PC-3 (cell line): ENCODE data around the gene RAI1. TPM values are rescaled to one million over a fixed set of nuclear protein-coding genes. Genes with fewer than 3 reads are reported as not detected.

ENCODE experiments used
- ATAC-seq: fragments of 200-7000 bp; cut with Tn5 transposase; 2 replicates; pipeline ENCODE4 v1.9.1; 2020; ENCODE audit warnings: mild to moderate bottlenecking, moderate library complexity
- BruUV-seq: library from RNA; stranded (reverse); fragments of 400-500 nt; replicated peaks from 2 replicates; lab custom pipeline; 2021; lab: Mats Ljungman, UMichigan
- CTCF ChIA-PET: fragments of 300-600 bp; sonication (Branson Sonifier 250); formaldehyde crosslinking; loops from one replicate; lab custom pipeline; 2022; ENCODE audit warnings: antibody characterized with exemption; lab: Charles Lee
- POLR2A ChIA-PET: fragments of 300-600 bp; sonication (Branson Sonifier 250); formaldehyde crosslinking; loops from one replicate; lab custom pipeline; 2022; ENCODE audit warnings: antibody characterized with exemption; ENCODE audit not compliant: unreplicated experiment; lab: Charles Lee
- DNase-seq: peaks from one replicate; pipeline ENCODE4 v3.0.0-alpha.2; 2015
- H2AFZ ChIP-seq: fragments of 300-600 bp; sonication (generic); 2 replicates; pipeline ENCODE4 v1.6.0; 2016; ENCODE audit warnings: antibody characterized with exemption, low read length
- H3F3A ChIP-seq: fragments of 300-600 bp; sonication (generic); one replicate; pipeline ENCODE4 v1.6.0; 2017; ENCODE audit warnings: antibody characterized with exemption, low read length, control low read depth, mild to moderate bottlenecking; ENCODE audit not compliant: unreplicated experiment
- H3K27ac ChIP-seq: fragments of 300-600 bp; sonication (generic); 2 replicates; pipeline ENCODE4 v1.5.1; 2016; ENCODE audit warnings: mild to moderate bottlenecking, low read length
- H3K27me3 ChIP-seq: fragments of 300-600 bp; sonication (generic); 2 replicates; pipeline ENCODE4 v1.6.1; 2016; ENCODE audit warnings: low read length, mixed read lengths
- H3K36me3 ChIP-seq: fragments of 300-600 bp; sonication (generic); 2 replicates; pipeline ENCODE4 v1.6.1; 2016; ENCODE audit warnings: low read depth, mixed run types, low read length, mixed read lengths
- H3K4me1 ChIP-seq: fragments of 300-600 bp; sonication (generic); 2 replicates; pipeline ENCODE4 v1.5.1; 2016; ENCODE audit warnings: low read length; ENCODE audit not compliant: insufficient read depth
- H3K4me2 ChIP-seq: fragments of 300-600 bp; sonication (generic); 2 replicates; pipeline ENCODE4 v1.6.0; 2016; ENCODE audit warnings: low read length
- H3K4me3 ChIP-seq: fragments of 300-600 bp; sonication (generic); 2 replicates; pipeline ENCODE4 v1.5.1; 2016; ENCODE audit warnings: mild to moderate bottlenecking, low read length, mixed read lengths
- H3K79me2 ChIP-seq: fragments of 300-600 bp; sonication (generic); 2 replicates; pipeline ENCODE4 v1.6.1; 2017; ENCODE audit warnings: low read length, mixed read lengths
- H3K9ac ChIP-seq: fragments of 300-600 bp; sonication (generic); 2 replicates; pipeline ENCODE4 v1.6.0; 2016; ENCODE audit warnings: mild to moderate bottlenecking, low read length
- H3K9me2 ChIP-seq: fragments of 300-600 bp; sonication (generic); replicated peaks from 2 replicates; pipeline ENCODE4 v1.6.1; 2016; ENCODE audit warnings: mixed run types, low read length, mixed read lengths
- H3K9me3 ChIP-seq: fragments of 300-600 bp; sonication (generic); 2 replicates; pipeline ENCODE4 v1.6.1; 2016; ENCODE audit warnings: low read length, mixed read lengths
- H4K20me1 ChIP-seq: fragments of 300-600 bp; sonication (generic); 2 replicates; pipeline ENCODE4 v1.6.1; 2016; ENCODE audit warnings: low read length, mixed read lengths
- CTCF ChIP-seq: fragments of 300-600 bp; sonication (generic); conservative IDR thresholded peaks from 2 replicates; pipeline ENCODE4 v1.5.1; 2017; ENCODE audit warnings: antibody characterized with exemption, low read depth, mild to moderate bottlenecking, low read length
- EZH2 ChIP-seq: fragments of 300-600 bp; sonication (generic); IDR thresholded peaks from one replicate; pipeline ENCODE4 v1.6.1; 2017; ENCODE audit warnings: antibody characterized with exemption, mild to moderate bottlenecking, low read length; ENCODE audit not compliant: unreplicated experiment
- EZH2phosphoT487 ChIP-seq: fragments of 300-600 bp; sonication (generic); IDR thresholded peaks from 2 replicates; pipeline ENCODE4 v1.6.1; 2018; ENCODE audit warnings: mild to moderate bottlenecking, antibody characterized with exemption, low read length, borderline replicate concordance
- intact Hi-C: fragments of 100-400 bp; cut with micrococcal nuclease; formaldehyde crosslinking; loops from 2 replicates; pipeline ENCODE4 v1.9.0; 2023
- total RNA-seq: library from RNA; depleted of rRNA; stranded (reverse); fragments of >200 nt; gene quantifications from 2 replicates; pipeline ENCODE4 v1.2.3, GENCODE V29; 2014

The RAI1 gene
- total RNA-seq, 1 experiment from 2014 or later, result 33.0 TPM

DNA sequence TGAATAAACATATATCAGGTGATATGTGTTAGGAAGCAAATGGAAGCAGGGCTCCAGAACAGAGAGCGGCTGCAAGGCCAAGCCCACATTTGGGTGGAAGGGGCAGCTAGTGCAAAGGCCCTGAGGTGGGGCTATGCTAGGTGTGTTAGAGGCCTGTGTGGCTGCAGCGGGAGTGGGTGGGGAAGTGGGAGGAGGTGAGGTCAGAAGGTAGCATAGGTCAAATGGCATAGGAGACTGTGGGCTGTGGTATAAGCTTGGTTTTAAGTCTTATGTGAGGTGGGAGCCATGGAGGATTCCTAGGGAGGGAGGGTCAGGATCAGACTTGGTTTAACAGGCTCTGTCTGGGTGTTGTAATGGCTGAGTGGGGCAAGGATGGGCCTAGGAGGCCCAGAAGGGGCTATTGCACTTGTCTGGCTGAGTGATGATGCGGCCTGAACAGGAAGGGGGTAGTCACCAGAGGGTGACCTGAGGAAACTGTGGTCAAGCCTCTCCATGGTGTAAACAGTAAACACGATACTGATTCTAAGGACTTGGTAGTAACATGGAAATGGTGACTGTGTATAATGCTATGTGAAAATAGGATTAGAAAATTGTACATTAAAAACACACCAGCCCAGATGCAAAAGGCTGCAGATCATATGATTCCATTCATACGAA, 31.1 kb downstream of the RAI1 start:
- H3K9me3 ChIP-seq, result no peaks in the 10 kb centered on the region
- H3K79me2 ChIP-seq, result peaks cover 89% of the 10 kb centered on the region
- no peaks in the 10 kb centered on the region; the same call in 1 of the 2 replicates for H3K36me3 ChIP-seq
- CTCF ChIA-PET, result no interaction called here
- H3K27ac ChIP-seq, result peak overlapping the region; percentile 25
- POLR2A ChIA-PET, result no interaction called here
- ATAC-seq (no peak; the same call in 1 of the 2 replicates), DNase-seq (peak; percentile 48)
- H3K27me3 ChIP-seq, result no peaks in the 10 kb centered on the region
- peaks cover 34% of the 10 kb centered on the region for H3K4me1 ChIP-seq
- TF ChIP-seq EZH2phosphoT487, result no peak
- no peak for TF ChIP-seq EZH2
- TF ChIP-seq CTCF, result no peak
- H3K9ac ChIP-seq, result no peak overlapping the region
- no peaks in the 10 kb centered on the region for H3K9me2 ChIP-seq
- no peaks in the 10 kb centered on the region for H3F3A ChIP-seq
- intact Hi-C loops, result no loop called here
- H3K4me3 ChIP-seq, result no peak overlapping the region
- no peak overlapping the region for H2AFZ ChIP-seq
- H3K4me2 ChIP-seq, result 0 out of 2 replicates have a peak overlapping the region, but pooled peaks have one; percentile 8
- H4K20me1 ChIP-seq, result peaks cover 18% of the 10 kb centered on the region; the same call in 1 of the 2 replicates
- BruUV-seq, result no TSS peak

DNA sequence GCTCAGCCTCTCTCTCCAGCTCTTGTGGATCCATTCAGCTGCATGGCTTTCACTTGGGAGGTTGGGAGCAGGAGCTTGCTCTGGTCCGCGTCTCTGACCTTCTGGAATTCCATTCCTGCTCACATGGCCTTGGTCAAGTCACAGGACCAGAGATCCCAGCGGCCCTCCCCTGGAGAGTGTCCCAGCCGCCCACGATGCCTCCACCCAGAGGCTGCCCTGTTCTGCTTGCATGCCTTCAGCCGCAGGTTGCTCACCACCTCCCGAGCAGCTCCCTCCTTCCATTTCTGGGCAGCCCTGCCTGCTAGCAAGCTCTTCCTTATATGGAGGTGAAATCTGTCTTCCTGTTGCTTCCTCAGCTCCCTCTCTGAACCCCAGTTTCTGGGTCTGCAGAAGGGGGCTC, 32.6 kb downstream of the RAI1 start:
- intact Hi-C loops, result no loop called here
- Histone ChIP-seq H3K9ac (no peak overlapping the region), H3K9me3 (no peaks in the 10 kb centered on the region), H3K79me2 (peaks cover 91% of the 10 kb centered on the region), H3K9me2 (no peaks in the 10 kb centered on the region), H3K27ac (no peak overlapping the region), H3K4me3 (no peak overlapping the region), H4K20me1 (peaks cover 18% of the 10 kb centered on the region; the same call in 1 of the 2 replicates), H3K4me2 (no peak overlapping the region), H3F3A (no peaks in the 10 kb centered on the region), H3K36me3 (no peaks in the 10 kb centered on the region; the same call in 1 of the 2 replicates), H3K4me1 (peaks cover 39% of the 10 kb centered on the region), H2AFZ (no peak overlapping the region), H3K27me3 (no peaks in the 10 kb centered on the region)
- BruUV-seq, result no TSS peak
- DNase-seq, result no peak
- POLR2A ChIA-PET, result no interaction called here
- CTCF ChIA-PET, result no interaction called here
- ATAC-seq, result no peak
- no peak for TF ChIP-seq EZH2phosphoT487

DNA sequence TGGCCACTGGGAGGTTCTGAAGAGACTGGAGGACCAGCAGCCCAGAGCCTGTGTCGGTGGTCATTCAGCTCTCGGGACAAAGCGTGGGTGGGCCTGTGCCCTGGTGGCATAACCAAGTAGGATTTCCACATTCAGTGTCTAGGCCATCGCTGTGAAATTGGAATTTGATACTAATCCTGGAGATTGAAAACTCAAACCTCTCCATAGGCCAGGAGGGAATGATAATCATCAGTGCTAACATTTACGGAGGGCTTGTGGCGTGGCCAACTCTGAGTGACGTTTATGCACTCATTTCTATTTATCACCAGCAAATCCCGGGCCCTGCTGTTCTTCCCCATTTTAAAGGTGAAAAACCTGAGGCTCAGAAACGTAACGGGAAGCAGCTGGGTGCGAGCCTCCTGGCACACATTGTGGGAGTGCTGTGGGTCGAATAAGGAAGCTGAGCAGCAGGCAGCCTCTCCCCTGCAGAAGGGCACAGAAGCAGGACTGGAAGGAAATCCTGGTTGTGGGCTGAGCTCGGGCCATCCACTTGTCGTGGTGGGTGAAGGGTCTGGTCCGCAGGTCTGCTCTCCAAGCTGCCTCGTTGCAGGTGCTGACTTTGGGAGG, 33.1 kb downstream of the RAI1 start:
- Histone ChIP-seq H3K79me2 (peaks cover 93% of the 10 kb centered on the region), H2AFZ (no peak overlapping the region), H3K9ac (no peak overlapping the region), H3K9me2 (no peaks in the 10 kb centered on the region), H3K4me2 (no peak overlapping the region), H3K4me1 (peaks cover 40% of the 10 kb centered on the region), H4K20me1 (peaks cover 20% of the 10 kb centered on the region; the same call in 1 of the 2 replicates), H3K36me3 (no peaks in the 10 kb centered on the region; the same call in 1 of the 2 replicates), H3K4me3 (no peak overlapping the region), H3F3A (no peaks in the 10 kb centered on the region), H3K27me3 (no peaks in the 10 kb centered on the region), H3K9me3 (no peaks in the 10 kb centered on the region), H3K27ac (no peak overlapping the region)
- ChIA-PET POLR2A (no interaction called here), CTCF (no interaction called here)
- DNase-seq (no peak), ATAC-seq (no peak)
- TF ChIP-seq EZH2, result no peak
- TF ChIP-seq CTCF, result no peak
- no peak for TF ChIP-seq EZH2phosphoT487
- intact Hi-C loops, result no loop called here
- BruUV-seq, result no TSS peak
